NCI-H2196 (cell line): ENCODE results near the gene ARID4B.
"Not testable (repeated sequence)": the region's sequence is repeated elsewhere in the genome, so short reads cannot be mapped to it uniquely, and the experiment has no call there.

Experiments used
- DNase-seq: peaks from one replicate; lab custom pipeline; 2025; ENCODE audit not compliant: unreplicated experiment; lab: John Stamatoyannopoulos, UW

Gene ARID4B

GRCh38 chr1:235327559-235328270 is at the start of gene ARID4B:
TSS of gene ARID4B (minus strand) at chr1:235328179. CDS start at chr1:235326919, 1,260 bp downstream.
- DNase-seq, result no peak

GRCh38 chr1:235375919-235376605 is 48.1 kb upstream of the ARID4B start:
- DNase-seq, result no peak

GRCh38 chr1:235369802-235370201 is 41.8 kb upstream of the ARID4B start:
- no peak for DNase-seq

GRCh38 chr1:235368428-235368827 is 40.4 kb upstream of the ARID4B start:
- DNase-seq, result no peak

GRCh38 chr1:235367000-235367908 is 39.3 kb upstream of the ARID4B start, which contains the start of gene TBCE:
TSS of gene TBCE (plus strand) at chr1:235367427. CDS start at chr1:235380050, 12,623 bp downstream.
- peak; percentile 90 for DNase-seq

- no peak for DNase-seq
These were observed 38.3 kb upstream of the ARID4B start for GRCh38 chr1:235366286-235366685.

- not testable (repeated sequence) for DNase-seq
These were observed 36.2 kb upstream of the ARID4B start for GRCh38 chr1:235364189-235364588.

GRCh38 chr1:235358899-235359298 is 30.9 kb upstream of the ARID4B start:
- no peak for DNase-seq

- no peak for DNase-seq
These were observed 29.8 kb upstream of the ARID4B start for GRCh38 chr1:235357485-235358373.

GRCh38 chr1:235351898-235352297 is 23.9 kb upstream of the ARID4B start:
- no peak for DNase-seq

GRCh38 chr1:235351441-235351840 is 23.5 kb upstream of the ARID4B start:
- DNase-seq, result no peak

GRCh38 chr1:235343726-235344125 is 15.7 kb upstream of the ARID4B start:
- DNase-seq, result no peak

- DNase-seq, result no peak
These were observed 14.5 kb upstream of the ARID4B start for GRCh38 chr1:235342471-235342870.

GRCh38 chr1:235342039-235342438 is 14.1 kb upstream of the ARID4B start:
- DNase-seq, result no peak

- DNase-seq, result no peak
These were observed 13.4 kb upstream of the ARID4B start for GRCh38 chr1:235341334-235341733.

- no peak for DNase-seq
These were observed 11.8 kb upstream of the ARID4B start for GRCh38 chr1:235339746-235340145.

- DNase-seq, result no peak
These were observed 8.9 kb upstream of the ARID4B start for GRCh38 chr1:235336903-235337302.

- DNase-seq, result no peak
These were observed 3.4 kb upstream of the ARID4B start for GRCh38 chr1:235331401-235331800.

GRCh38 chr1:235330918-235331285 is 2.9 kb upstream of the ARID4B start:
- DNase-seq, result no peak

- DNase-seq, result peak; percentile 9
These were observed 1.3 kb upstream of the ARID4B start for GRCh38 chr1:235329139-235329902.
